Vagina (tissue), 2 donors: ENCODE data around the gene MDFI.

Experiments used
- CTCF ChIP-seq, 3 experiments: fragments of 450-650 bp in 2 of 3; fragments of 200-600 bp in 1 of 3; sonication (generic) in 1 of 3; IDR thresholded peaks; one replicate each; pipeline ENCODE4 v1.5.1; 2017 to 2019; ENCODE audit warnings: antibody characterized with exemption in 3 of 3, mild to moderate bottlenecking in 2 of 3, moderate library complexity in 2 of 3
- POLR2A ChIP-seq, 2 donors: fragments of 450-650 bp; IDR thresholded peaks; one replicate each; pipeline ENCODE4 v1.6.1; 2017; ENCODE audit warnings: antibody characterized with exemption in 2 of 2, mild to moderate bottlenecking in 2 of 2, moderate library complexity in 2 of 2
- POLR2AphosphoS5 ChIP-seq, 2 donors: sonication (generic); formaldehyde crosslinking; IDR thresholded peaks; one replicate each; pipeline ENCODE4 v1.9.0; 2017; ENCODE audit warnings: antibody characterized with exemption in 2 of 2, mild to moderate bottlenecking in 2 of 2, low read depth in 1 of 2; ENCODE audit not compliant: insufficient read depth in 1 of 2

GRCh38 chr6:41599852-41600445 is 38.3 kb upstream of the MDFI start:
- TF ChIP-seq CTCF (IDR thresholded peaks at IDR 0.05): no peak
- TF ChIP-seq POLR2A (IDR thresholded peaks at IDR 0.05): no peak
- no peak for TF ChIP-seq POLR2AphosphoS5 (IDR thresholded peaks at IDR 0.05; ENCODE audit: insufficient read depth in 1 of 2, low read depth in 1 of 2)
